Renal pelvis (tissue), 4 donors: ENCODE results near the gene PCDHA8. TPM values are rescaled to one million over a fixed set of nuclear protein-coding genes. Genes with fewer than 3 reads are reported as not detected.
"Not testable (repeated sequence)": the region's sequence is repeated elsewhere in the genome, so short reads cannot be mapped to it uniquely, and the experiment has no call there.

Experiments used
- DNase-seq: peaks from one replicate; pipeline ENCODE4 v3.0.0-alpha.2; 2013
- polyA plus RNA-seq, 3 donors: library from polyadenylated mRNA; unstranded; fragments of 120-200 nt; gene quantifications; one replicate each; pipeline ENCODE4 v1.2.1, GENCODE V29; 2013; ENCODE audit not compliant: insufficient read length in 3 of 3

Gene PCDHA8
- polyA plus RNA-seq, 3 donors, result 0.10 TPM; not detected in 2

- no peak for DNase-seq
Measured at GRCh38 chr5:140869555-140869886, 28.5 kb downstream of the PCDHA8 start.

GRCh38 chr5:140870221-140871201 is 29.5 kb downstream of the PCDHA8 start:
- no peak for DNase-seq

GRCh38 chr5:140875085-140876065 is 34.4 kb downstream of the PCDHA8 start, which contains the start of gene PCDHA12:
TSS of gene PCDHA12 (plus strand) at chr5:140875308. CDS start at chr5:140875473, 165 bp downstream.
- DNase-seq, result no peak

DNA sequence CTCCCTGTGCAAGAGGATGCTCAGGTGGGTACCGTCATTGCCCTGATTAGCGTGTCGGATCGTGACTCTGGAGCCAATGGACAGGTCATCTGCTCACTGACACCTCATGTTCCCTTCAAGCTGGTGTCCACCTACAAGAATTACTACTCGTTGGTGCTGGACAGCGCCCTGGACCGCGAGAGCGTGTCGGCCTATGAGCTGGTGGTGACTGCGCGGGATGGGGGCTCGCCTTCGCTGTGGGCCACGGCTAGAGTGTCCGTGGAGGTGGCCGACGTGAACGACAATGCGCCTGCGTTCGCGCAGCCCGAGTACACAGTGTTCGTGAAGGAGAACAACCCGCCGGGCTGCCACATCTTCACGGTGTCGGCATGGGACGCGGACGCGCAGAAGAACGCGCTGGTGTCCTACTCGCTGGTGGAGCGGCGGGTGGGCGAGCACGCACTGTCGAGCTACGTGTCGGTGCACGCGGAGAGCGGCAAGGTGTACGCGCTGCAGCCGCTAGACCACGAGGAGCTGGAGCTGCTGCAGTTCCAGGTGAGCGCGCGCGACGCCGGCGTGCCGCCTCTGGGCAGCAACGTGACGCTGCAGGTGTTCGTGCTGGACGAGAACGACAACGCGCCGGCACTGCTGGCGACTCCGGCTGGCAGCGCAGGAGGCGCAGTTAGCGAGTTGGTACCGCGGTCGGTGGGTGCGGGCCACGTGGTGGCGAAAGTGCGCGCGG is 35.7 kb downstream of the PCDHA8 start:
- DNase-seq, result not testable (repeated sequence)

- no peak for DNase-seq
Measured at GRCh38 chr5:140877262-140877581, 36.2 kb downstream of the PCDHA8 start.

DNA sequence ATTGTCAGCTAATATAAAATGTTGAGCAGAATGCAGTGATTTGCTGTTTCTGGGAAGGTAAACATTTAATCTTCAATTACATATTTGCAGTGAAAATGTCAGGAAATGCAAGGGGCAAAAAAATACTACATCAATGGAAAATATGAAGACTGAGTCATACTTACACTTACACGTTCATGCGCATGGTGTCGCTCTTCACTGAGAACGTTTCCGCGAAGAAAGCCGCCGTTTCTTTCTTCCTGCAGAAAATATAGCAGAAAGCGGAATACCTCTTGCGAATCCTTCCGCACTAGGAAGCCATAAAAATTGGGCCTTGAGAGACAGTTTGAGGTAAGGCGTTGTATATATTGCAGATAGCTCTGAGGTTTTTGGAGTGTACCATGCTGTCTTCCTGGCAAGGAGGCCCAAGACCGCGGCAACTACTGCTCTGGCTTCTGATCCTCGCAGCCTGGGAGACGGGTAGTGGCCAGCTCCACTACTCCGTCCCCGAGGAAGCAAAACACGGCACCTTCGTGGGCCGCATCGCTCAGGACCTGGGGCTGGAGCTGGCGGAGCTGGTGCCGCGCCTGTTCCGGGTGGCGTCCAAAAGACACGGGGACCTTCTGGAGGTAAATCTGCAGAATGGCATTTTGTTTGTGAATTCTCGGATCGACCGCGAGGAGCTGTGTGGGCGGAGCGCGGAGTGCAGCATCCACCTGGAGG is 41.1 kb downstream of the PCDHA8 start, which contains the start of gene PCDHA13:
Gene PCDHA13 (plus strand): TSS at position 236 of the 702 bp plus-strand sequence. CDS start 145 bp downstream, at position 381.
- no peak for DNase-seq

GRCh38 chr5:140882591-140882899 is 41.6 kb downstream of the PCDHA8 start:
- DNase-seq, result no peak

- DNase-seq, result no peak
Measured at GRCh38 chr5:140883373-140883772, 42.4 kb downstream of the PCDHA8 start.

DNA sequence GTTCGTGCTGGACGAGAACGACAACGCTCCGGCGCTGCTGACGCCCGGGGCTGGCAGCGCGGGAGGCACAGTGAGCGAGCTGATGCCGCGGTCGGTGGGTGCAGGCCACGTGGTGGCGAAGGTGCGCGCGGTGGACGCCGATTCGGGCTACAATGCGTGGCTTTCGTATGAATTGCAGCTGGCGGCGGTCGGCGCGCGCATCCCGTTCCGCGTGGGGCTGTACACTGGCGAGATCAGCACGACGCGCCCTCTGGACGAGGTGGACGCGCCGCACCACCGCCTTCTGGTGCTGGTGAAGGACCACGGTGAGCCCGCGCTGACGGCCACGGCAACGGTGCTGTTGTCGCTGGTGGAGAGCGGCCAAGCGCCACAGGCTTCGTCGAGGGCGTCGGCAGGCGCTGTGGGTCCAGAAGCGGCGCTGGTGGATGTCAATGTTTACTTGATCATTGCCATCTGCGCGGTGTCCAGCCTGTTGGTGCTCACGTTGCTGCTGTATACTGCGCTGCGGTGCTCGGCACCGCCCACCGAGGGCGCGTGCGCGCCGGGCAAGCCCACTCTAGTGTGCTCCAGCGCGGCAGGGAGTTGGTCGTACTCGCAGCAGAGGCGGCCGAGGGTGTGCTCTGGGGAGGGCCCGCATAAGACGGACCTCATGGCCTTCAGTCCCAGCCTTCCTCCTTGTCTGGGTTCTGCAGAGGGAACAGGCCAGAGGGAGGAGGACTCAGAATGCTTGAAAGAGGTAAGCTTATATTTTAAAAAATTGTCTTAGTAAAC is 43.1 kb downstream of the PCDHA8 start:
- no peak for DNase-seq

Other genes with a start within 250 kb of the PCDHA8 start
- gene CD14, start 208.0 kb upstream of the PCDHA8 start, polyA plus RNA-seq, result 10 to 100 TPM in 2 of 3 donors, 1 to 10 TPM in 1; 8.4 to 10.6 (median 10.3) TPM
- 10 to 100 TPM; 16.5 to 25.0 (median 22.1) TPM for gene TMCO6, start 201.7 kb upstream of the PCDHA8 start, polyA plus RNA-seq
- gene NDUFA2, start 193.6 kb upstream of the PCDHA8 start, polyA plus RNA-seq, result 10 to 100 TPM; 83.0 to 99.7 (median 99.4) TPM
- 100 to 1,000 TPM; 147 to 180 (median 177) TPM for gene IK, start 193.4 kb upstream of the PCDHA8 start, polyA plus RNA-seq
- gene WDR55, start 176.3 kb upstream of the PCDHA8 start, polyA plus RNA-seq, result 10 to 100 TPM; 14.4 to 19.2 (median 18.6) TPM
- gene DND1, start 167.6 kb upstream of the PCDHA8 start, polyA plus RNA-seq, result under 1 TPM in 2 of 3 donors, not detected in 1; 0.44 to 0.58 TPM
- 10 to 100 TPM; 67.5 to 81.8 (median 75.1) TPM for gene HARS1, start 149.8 kb upstream of the PCDHA8 start, polyA plus RNA-seq
- 10 to 100 TPM; 43.1 to 62.8 (median 55.1) TPM for gene HARS2, start 149.7 kb upstream of the PCDHA8 start, polyA plus RNA-seq
- 100 to 1,000 TPM in 2 of 3 donors, 10 to 100 TPM in 1; 97.1 to 131 (median 127) TPM for gene ZMAT2, start 140.7 kb upstream of the PCDHA8 start, polyA plus RNA-seq
- gene PCDHA1, start 55.0 kb upstream of the PCDHA8 start, polyA plus RNA-seq, result under 1 TPM in 1 of 3 donors, not detected in 2; 0.15 TPM
- gene PCDHA2, start 46.3 kb upstream of the PCDHA8 start, polyA plus RNA-seq, result under 1 TPM; 0.18 to 0.32 (median 0.20) TPM
- under 1 TPM; 0.33 to 0.40 (median 0.38) TPM for gene PCDHA3, start 40.1 kb upstream of the PCDHA8 start, polyA plus RNA-seq
- gene PCDHA4, start 34.1 kb upstream of the PCDHA8 start, polyA plus RNA-seq, result 1 to 10 TPM in 1 of 3 donors, under 1 TPM in 2; 0.73 to 1.2 (median 0.81) TPM
- under 1 TPM; 0.09 to 0.18 (median 0.14) TPM for gene PCDHA5, start 19.6 kb upstream of the PCDHA8 start, polyA plus RNA-seq
- under 1 TPM; 0.25 to 0.37 (median 0.32) TPM for gene PCDHA6, start 13.2 kb upstream of the PCDHA8 start, polyA plus RNA-seq
- under 1 TPM; 0.19 to 0.47 (median 0.34) TPM for gene PCDHA7, start 6.9 kb upstream of the PCDHA8 start, polyA plus RNA-seq
- under 1 TPM; 0.03 to 0.08 (median 0.06) TPM for gene PCDHA9, start 7.2 kb downstream of the PCDHA8 start, polyA plus RNA-seq
- gene PCDHA10, start 14.7 kb downstream of the PCDHA8 start, polyA plus RNA-seq, result under 1 TPM; 0.33 to 0.59 (median 0.39) TPM
- under 1 TPM; 0.05 to 0.24 (median 0.18) TPM for gene PCDHA11, start 27.8 kb downstream of the PCDHA8 start, polyA plus RNA-seq
- gene PCDHA12, start 34.1 kb downstream of the PCDHA8 start, polyA plus RNA-seq, result under 1 TPM in 2 of 3 donors, not detected in 1; 0.07 to 0.14 TPM
- under 1 TPM in 1 of 3 donors, not detected in 2; 0.07 TPM for gene PCDHA13, start 40.9 kb downstream of the PCDHA8 start, polyA plus RNA-seq
- gene PCDHAC1, start 85.1 kb downstream of the PCDHA8 start, polyA plus RNA-seq, result under 1 TPM; 0.06 to 0.10 (median 0.06) TPM
- gene PCDHAC2, start 125.3 kb downstream of the PCDHA8 start, polyA plus RNA-seq, result under 1 TPM; 0.29 to 0.71 (median 0.53) TPM
- gene PCDHB1, start 210.2 kb downstream of the PCDHA8 start, polyA plus RNA-seq, result under 1 TPM; 0.04 to 0.15 (median 0.08) TPM